ENCODE measurements around the gene DOCK3.

The DOCK3 gene

DNA sequence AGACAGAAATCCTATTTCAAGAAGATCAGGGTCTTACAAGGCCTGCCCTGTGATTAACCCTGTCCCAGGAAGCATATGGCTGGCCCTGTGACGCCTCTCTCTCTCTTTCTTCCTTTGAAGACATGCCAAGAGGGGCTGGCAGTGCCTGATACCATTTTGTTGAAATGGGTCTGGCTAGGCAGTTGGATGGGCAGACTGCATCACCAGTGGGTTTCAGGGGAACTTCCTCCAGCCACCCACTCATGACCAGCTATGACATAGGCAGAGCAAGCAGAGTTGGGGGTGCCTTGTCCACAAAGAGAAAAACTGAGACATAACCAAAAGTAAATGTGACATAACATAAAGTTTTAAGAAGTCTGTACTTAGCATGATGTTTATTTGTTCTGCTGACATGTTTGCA lies 679.0 kb downstream of the DOCK3 start:
- Histone ChIP-seq H3K4me3 (ENCODE audit: low read length) (no peak overlapping the region), H3F3A (ENCODE audit: insufficient read depth, low read length) (no peaks in the 10 kb centered on the region), H4K20me1 (ENCODE audit: insufficient read depth, low read length) (no peaks in the 10 kb centered on the region), H3K79me2 (ENCODE audit: low read length) (no peaks in the 10 kb centered on the region), H2AFZ (ENCODE audit: low read length) (no peak overlapping the region), H3K9me3 (replicated peaks; ENCODE audit: insufficient read depth, low read length) (no peaks in the 10 kb centered on the region), H3K27ac (ENCODE audit: low read length) (no peak overlapping the region), H3K4me1 (ENCODE audit: low read length) (no peaks in the 10 kb centered on the region), H3K36me3 (replicated peaks; ENCODE audit: insufficient read depth, low read length) (no peaks in the 10 kb centered on the region), H3K9me2 (replicated peaks; ENCODE audit: insufficient read depth, low read length) (no peaks in the 10 kb centered on the region), H3K4me2 (ENCODE audit: low read depth, low read length) (no peak overlapping the region), H3K9ac (ENCODE audit: low read length) (no peak overlapping the region), H3K27me3 (replicated peaks; ENCODE audit: insufficient read depth, low read length) (no peaks in the 10 kb centered on the region)
- TF ChIP-seq, protein P1, sequence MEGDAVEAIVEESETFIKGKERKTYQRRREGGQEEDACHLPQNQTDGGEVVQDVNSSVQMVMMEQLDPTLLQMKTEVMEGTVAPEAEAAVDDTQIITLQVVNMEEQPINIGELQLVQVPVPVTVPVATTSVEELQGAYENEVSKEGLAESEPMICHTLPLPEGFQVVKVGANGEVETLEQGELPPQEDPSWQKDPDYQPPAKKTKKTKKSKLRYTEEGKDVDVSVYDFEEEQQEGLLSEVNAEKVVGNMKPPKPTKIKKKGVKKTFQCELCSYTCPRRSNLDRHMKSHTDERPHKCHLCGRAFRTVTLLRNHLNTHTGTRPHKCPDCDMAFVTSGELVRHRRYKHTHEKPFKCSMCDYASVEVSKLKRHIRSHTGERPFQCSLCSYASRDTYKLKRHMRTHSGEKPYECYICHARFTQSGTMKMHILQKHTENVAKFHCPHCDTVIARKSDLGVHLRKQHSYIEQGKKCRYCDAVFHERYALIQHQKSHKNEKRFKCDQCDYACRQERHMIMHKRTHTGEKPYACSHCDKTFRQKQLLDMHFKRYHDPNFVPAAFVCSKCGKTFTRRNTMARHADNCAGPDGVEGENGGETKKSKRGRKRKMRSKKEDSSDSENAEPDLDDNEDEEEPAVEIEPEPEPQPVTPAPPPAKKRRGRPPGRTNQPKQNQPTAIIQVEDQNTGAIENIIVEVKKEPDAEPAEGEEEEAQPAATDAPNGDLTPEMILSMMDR (IDR thresholded peaks at IDR 0.05; ENCODE audit: low read length): no peak
- no peak for TF ChIP-seq EZH2phosphoT487 (IDR thresholded peaks at IDR 0.05; ENCODE audit: low read length)
- TF ChIP-seq EZH2 (optimal IDR thresholded peaks at IDR 0.05; ENCODE audit: low read depth, low read length): no peak
- no peak for DNase-seq

DNA sequence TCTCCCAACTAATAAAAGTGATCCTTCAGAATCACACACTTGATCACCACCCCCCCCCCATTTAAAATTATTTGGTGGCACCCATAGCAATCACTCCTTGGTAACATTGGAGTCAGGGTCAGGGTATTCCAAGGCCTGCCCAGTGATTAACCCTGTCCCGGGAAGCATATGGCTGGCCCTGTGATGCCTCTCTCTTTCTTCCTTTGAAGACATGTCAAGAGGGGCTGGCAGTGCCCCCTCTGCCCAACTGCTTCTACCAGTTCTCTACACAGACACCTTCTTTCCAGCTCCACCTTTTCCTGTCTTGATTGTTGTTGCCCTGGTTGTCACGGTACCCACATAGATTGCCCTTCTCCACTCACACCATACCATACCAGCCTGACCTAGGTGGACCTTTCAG lies 679.4 kb downstream of the DOCK3 start:
- H3K4me3 ChIP-seq (ENCODE audit: low read length): no peak overlapping the region
- H3K4me1 ChIP-seq (ENCODE audit: low read length): no peaks in the 10 kb centered on the region
- H3K9me3 ChIP-seq (replicated peaks; ENCODE audit: insufficient read depth, low read length): no peaks in the 10 kb centered on the region
- no peaks in the 10 kb centered on the region for H4K20me1 ChIP-seq (ENCODE audit: insufficient read depth, low read length)
- H2AFZ ChIP-seq (ENCODE audit: low read length): no peak overlapping the region
- H3K27ac ChIP-seq (ENCODE audit: low read length): no peak overlapping the region
- no peaks in the 10 kb centered on the region for H3K27me3 ChIP-seq (replicated peaks; ENCODE audit: insufficient read depth, low read length)
- H3K36me3 ChIP-seq (replicated peaks; ENCODE audit: insufficient read depth, low read length): no peaks in the 10 kb centered on the region
- no peaks in the 10 kb centered on the region for H3K9me2 ChIP-seq (replicated peaks; ENCODE audit: insufficient read depth, low read length)
- H3K4me2 ChIP-seq (ENCODE audit: low read depth, low read length): no peak overlapping the region
- H3K79me2 ChIP-seq (ENCODE audit: low read length): no peaks in the 10 kb centered on the region
- no peak for DNase-seq
- no peak for TF ChIP-seq EZH2 (optimal IDR thresholded peaks at IDR 0.05; ENCODE audit: low read depth, low read length)
- H3K9ac ChIP-seq (ENCODE audit: low read length): no peak overlapping the region
- no peaks in the 10 kb centered on the region for H3F3A ChIP-seq (ENCODE audit: insufficient read depth, low read length)

DNA sequence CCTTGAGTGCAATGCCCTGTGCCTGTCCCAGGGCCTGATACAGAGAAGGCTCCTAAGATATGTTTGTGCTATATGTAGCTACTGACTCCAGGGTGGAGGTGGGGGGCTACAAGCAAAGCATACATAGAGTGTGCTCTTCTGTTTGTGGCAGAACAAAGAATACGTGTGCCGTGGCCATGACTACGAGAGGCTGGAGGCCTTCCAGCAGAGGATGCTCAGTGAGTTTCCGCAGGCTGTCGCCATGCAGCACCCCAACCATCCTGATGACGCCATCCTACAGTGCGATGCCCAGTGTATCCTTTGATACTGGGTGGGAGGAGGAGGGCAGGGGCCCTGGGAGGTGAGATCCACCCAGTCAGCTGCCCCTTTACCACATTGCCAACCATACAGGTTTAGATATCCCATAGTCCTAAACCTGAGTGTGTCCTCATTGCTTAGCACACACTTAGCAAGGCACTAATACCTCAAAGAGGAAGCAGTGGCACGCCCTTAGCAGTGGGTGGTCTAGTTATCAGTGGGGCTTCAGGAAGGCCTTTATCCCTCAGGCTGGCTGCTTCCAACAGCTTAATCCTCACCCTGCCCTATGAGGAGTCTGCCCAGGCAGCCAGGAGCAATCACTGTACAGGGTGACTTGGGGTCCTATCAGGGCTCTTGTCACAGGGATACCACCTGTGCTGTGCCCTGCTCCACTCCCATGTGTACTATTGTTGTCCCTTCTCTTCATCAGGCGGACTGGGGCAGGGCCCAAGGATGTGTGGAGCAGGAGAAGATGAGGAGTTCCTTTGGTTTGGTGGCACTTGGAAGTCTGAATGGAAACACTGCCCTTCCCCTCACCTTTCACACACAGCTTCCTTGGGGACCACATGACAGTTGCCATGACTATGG lies 680.2 kb downstream of the DOCK3 start:
- Histone ChIP-seq H3K9me2 (replicated peaks; ENCODE audit: insufficient read depth, low read length) (no peaks in the 10 kb centered on the region), H3K27me3 (replicated peaks; ENCODE audit: insufficient read depth, low read length) (no peaks in the 10 kb centered on the region), H3K27ac (ENCODE audit: low read length) (no peak overlapping the region), H4K20me1 (ENCODE audit: insufficient read depth, low read length) (no peaks in the 10 kb centered on the region), H3K9ac (ENCODE audit: low read length) (no peak overlapping the region), H3K4me3 (ENCODE audit: low read length) (no peak overlapping the region), H3K79me2 (ENCODE audit: low read length) (no peaks in the 10 kb centered on the region), H3K4me1 (ENCODE audit: low read length) (no peaks in the 10 kb centered on the region), H3F3A (ENCODE audit: insufficient read depth, low read length) (no peaks in the 10 kb centered on the region), H3K36me3 (replicated peaks; ENCODE audit: insufficient read depth, low read length) (no peaks in the 10 kb centered on the region), H2AFZ (ENCODE audit: low read length) (no peak overlapping the region), H3K4me2 (ENCODE audit: low read depth, low read length) (no peak overlapping the region), H3K9me3 (replicated peaks; ENCODE audit: insufficient read depth, low read length) (no peaks in the 10 kb centered on the region)
- DNase-seq: no peak
- TF ChIP-seq, protein P1 (IDR thresholded peaks at IDR 0.05; ENCODE audit: low read length): no peak
- TF ChIP-seq EZH2 (optimal IDR thresholded peaks at IDR 0.05; ENCODE audit: low read depth, low read length): no peak
- no peak for TF ChIP-seq EZH2phosphoT487 (IDR thresholded peaks at IDR 0.05; ENCODE audit: low read length)
